AG09319 (cell line): ENCODE results near the gene ITFG1.

ENCODE experiments used
- DNase-seq: peaks from one replicate; pipeline ENCODE4 v3.0.0-alpha.2; 2010; ENCODE audit warnings: low read depth; ENCODE audit errors: extremely low read depth
- TF ChIP-seq, protein P1 (sequence below): IDR thresholded peaks from 2 replicates; pipeline ENCODE4 v1.5.1; 2011; ENCODE audit warnings: low read depth, mild to moderate bottlenecking, inconsistent platforms, low read length, moderate library complexity

The ITFG1 gene

DNA sequence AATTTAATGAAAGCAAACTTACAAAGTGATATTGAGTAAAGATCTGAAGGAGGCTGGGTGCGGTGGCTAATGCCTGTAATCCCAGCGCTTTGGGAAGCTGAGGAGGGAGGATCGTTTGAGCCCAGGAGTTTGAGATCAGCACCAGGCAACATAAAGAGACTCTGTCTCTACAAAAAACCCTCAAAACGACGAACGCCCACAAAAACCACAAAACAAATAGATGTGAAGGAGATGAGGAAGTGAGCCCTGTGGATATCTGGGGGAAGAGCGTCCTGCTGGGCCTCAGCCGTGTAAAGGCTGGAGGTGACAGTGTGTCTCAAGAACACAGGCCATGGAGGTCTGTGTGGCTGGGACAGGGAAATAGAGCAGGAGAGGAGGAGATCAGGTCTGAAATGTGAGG lies 68.8 kb downstream of the ITFG1 start:
- no peak for DNase-seq
- TF ChIP-seq, protein P1, sequence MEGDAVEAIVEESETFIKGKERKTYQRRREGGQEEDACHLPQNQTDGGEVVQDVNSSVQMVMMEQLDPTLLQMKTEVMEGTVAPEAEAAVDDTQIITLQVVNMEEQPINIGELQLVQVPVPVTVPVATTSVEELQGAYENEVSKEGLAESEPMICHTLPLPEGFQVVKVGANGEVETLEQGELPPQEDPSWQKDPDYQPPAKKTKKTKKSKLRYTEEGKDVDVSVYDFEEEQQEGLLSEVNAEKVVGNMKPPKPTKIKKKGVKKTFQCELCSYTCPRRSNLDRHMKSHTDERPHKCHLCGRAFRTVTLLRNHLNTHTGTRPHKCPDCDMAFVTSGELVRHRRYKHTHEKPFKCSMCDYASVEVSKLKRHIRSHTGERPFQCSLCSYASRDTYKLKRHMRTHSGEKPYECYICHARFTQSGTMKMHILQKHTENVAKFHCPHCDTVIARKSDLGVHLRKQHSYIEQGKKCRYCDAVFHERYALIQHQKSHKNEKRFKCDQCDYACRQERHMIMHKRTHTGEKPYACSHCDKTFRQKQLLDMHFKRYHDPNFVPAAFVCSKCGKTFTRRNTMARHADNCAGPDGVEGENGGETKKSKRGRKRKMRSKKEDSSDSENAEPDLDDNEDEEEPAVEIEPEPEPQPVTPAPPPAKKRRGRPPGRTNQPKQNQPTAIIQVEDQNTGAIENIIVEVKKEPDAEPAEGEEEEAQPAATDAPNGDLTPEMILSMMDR = no peak

DNA sequence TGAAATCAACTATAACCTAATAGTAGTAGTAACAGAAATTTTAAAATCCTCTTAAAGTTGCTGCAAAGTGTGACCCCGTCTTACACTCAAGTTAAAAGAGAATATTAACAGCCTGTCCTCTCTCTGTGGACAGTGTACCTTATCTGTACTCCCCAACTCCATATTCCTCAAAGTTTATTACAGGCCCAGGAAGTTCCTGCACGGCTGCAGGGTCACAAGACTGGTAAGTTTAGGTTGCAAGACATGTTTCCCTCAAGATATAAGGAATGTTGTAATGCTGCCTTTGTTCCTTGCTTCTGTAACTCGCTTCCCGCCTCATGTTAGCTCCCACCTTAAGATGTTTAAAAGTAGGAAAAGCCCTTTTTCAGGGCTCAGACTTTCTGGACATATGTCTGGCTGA lies 72.2 kb downstream of the ITFG1 start:
- no peak for DNase-seq
- TF ChIP-seq, protein P1 = no peak

DNA sequence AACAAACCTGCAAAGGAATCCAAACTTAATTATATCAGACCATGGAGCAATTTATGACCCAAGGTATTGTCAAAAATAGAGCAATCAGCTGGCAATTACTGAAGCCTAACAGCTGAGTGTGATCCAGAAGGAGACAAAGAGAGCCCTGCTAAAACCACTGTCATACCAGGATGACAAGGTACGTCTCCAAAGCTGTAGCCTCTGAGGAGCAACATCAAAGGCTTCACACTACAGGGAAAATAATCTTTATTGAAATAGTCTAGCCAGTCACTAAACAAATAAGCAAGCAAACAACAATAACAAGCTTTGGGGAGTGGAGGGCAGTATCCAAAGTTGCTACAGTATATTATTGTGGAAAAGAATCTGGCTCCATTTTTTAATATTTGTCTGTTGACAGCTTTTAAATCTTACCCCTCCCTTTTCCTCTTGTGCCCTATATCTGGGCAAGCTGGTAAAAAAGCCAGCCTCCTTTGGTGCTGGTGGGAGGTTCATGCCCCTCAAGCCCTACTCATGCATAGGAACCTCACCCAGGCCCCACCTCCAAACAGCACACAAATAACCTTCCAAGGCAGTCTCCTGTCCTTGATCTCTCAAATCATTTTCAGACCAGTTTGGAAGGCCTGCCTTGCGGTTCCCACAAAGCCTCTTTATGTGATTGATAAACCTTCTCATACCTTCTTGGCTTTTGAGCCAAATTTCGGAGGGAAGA lies 73.7 kb downstream of the ITFG1 start:
- DNase-seq = no peak
- TF ChIP-seq, protein P1 = no peak

DNA sequence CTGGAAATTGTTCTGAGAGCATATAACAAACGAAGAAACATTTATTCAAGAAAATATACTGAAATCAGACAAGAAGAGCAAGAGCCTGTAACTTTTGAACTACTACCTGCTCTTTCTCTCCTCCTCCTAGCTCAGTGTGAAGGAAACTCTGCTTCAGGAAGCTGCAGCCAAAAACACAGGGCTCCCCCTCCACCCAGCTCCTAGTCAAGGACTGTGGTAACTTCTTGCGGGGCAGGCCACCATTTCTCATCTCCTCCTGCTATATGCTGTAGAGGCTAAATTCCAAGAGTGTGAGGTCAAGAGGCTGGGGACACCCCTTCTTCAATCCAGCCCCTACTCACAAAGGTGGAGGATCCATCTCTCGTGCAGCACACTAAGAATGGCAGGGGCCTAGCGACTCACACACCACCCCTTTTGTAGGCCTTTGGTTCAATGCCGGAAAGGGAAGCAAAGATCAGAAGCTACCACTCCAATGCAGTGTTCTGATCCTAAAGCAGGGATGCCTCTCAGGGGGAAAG lies 74.6 kb downstream of the ITFG1 start:
- TF ChIP-seq, protein P1 = no peak
- DNase-seq = no peak

DNA sequence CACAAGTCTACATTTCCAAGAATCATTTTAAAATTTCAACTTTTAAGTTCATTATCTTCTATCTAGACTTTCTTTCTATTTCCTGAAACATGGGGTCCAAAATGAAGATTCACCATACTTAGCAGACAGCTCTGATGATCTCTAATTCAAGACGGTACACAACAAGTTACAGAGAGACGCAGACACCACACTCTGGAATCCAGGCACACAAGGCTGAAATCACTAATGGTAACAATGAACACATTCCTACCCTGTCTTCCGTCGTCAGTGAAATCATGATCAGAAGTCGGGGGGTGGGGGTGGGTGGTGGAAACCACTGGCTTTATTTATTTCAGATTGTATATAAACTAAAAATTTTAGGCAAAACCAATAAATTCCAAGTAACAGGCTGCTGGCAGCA lies 78.5 kb downstream of the ITFG1 start:
- DNase-seq = no peak
- TF ChIP-seq, protein P1 = no peak

DNA sequence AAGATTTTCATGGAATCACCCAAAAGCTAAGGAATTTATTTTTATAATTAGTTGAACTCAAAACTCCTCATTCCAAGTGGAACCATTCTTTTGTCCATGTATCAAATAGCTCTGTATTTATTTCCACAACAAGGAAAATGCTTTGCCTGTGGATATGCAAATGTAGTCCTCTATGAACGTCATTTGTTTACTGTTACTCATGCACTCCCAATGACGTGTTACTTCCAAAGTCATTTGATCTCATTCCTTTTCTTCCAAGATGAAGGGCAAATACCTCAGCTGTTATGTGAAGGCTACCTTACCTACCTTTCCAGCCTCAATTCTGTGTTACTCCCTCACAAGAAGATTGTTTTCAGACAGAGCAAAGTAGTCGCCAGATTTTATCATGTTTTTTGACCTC lies 83.7 kb downstream of the ITFG1 start:
- TF ChIP-seq, protein P1 = no peak
- no peak for DNase-seq

DNA sequence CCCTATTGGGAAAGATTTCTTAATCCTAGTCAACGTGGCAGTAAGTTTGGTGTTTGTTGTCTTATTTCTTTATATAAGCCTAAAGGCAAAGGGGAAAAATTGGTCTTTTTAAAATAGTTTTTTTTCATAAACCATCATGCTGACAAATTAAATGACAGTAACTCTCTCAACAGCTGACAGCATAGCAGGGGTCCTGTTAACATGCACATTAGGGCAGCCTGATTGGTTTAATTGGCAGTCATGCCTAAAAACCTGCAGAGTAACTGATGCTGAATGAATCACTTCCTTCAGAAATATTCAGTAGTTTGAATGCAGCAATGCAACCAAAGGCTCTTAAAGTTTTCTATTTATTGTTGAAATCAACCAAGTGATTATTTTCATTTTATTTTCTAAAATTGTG lies 85.4 kb downstream of the ITFG1 start:
- TF ChIP-seq, protein P1 = no peak
- DNase-seq = no peak
